ENCODE measurements around the gene TNK2. TPM values are rescaled to one million over a fixed set of nuclear protein-coding genes. Genes with fewer than 3 reads are reported as not detected.
A peak's percentile ranks its signal among the peaks of the same experiment; 100 is the strongest.

Gene TNK2
- total and polyA plus RNA-seq, 7 donors: 37.1 to 322 (median 67.1) TPM

- peak overlapping the region; percentile 82 for H3K4me3 ChIP-seq
- peak; percentile 52 to 80 for DNase-seq
- no peaks in the 10 kb centered on the region for H3K36me3 ChIP-seq (ENCODE audit: insufficient read depth in 1 of 2, low read depth in 1 of 2)
- intact Hi-C loops (cut with DNase I): loop anchor here in 1 of 2 donors (2.0 kb wide), 1 partner anchor 32 kb away; no protein-coding TSS in a partner anchor
- peak overlapping the region; percentile 91 for H3K27ac ChIP-seq
- ATAC-seq: peak; percentile 56 to 60 (median 58)
- peaks cover 72% of the 10 kb centered on the region for H3K4me1 ChIP-seq
- WGBS, 3 donors: 1% methylated on average over 37 to 56 of the region's 56 CpGs
- H3K9me3 ChIP-seq: no peaks in the 10 kb centered on the region
- no peaks in the 10 kb centered on the region for H3K27me3 ChIP-seq (ENCODE audit: insufficient read depth in 3 of 3, low read length in 2 of 3)
- no peak for TF ChIP-seq CTCF (IDR thresholded peaks at IDR 0.05)
Observed at GRCh38 chr3:195895078-195895860, 13.1 kb downstream of the TNK2 start.

- H3K36me3 ChIP-seq (ENCODE audit: insufficient read depth in 1 of 2, low read depth in 1 of 2): no peaks in the 10 kb centered on the region
- peak overlapping the region; percentile 91 for H3K27ac ChIP-seq
- ATAC-seq (no peak), DNase-seq (peak in 1 of 2 donors; percentile 50)
- TF ChIP-seq CTCF (IDR thresholded peaks at IDR 0.05): no peak
- WGBS, 3 donors: 39 to 67% (median 48%) methylated on average over 8 of the region's 8 CpGs
- no peaks in the 10 kb centered on the region for H3K9me3 ChIP-seq
- peaks cover 78% of the 10 kb centered on the region for H3K4me1 ChIP-seq
- intact Hi-C loops (cut with DNase I): loop anchor here (1.0 to 2.0 kb wide), 2 partner anchors 31 kb away; no protein-coding TSS in a partner anchor
- H3K4me3 ChIP-seq: peak overlapping the region; percentile 82
- H3K27me3 ChIP-seq (ENCODE audit: insufficient read depth in 3 of 3, low read length in 2 of 3): no peaks in the 10 kb centered on the region
Observed at GRCh38 chr3:195893916-195894465, 14.4 kb downstream of the TNK2 start.

GRCh38 chr3:195893516-195893915, 14.8 kb downstream of the TNK2 start:
- WGBS, 3 donors: 13 to 19% (median 17%) methylated on average over 4 of the region's 4 CpGs
- peak; percentile 36 to 68 for DNase-seq
- H3K9me3 ChIP-seq: no peaks in the 10 kb centered on the region
- no peak for ATAC-seq
- H3K27ac ChIP-seq: peak overlapping the region; percentile 91
- peaks cover 81% of the 10 kb centered on the region for H3K4me1 ChIP-seq
- peak overlapping the region; percentile 53 for H3K4me3 ChIP-seq
- no peaks in the 10 kb centered on the region for H3K36me3 ChIP-seq (ENCODE audit: insufficient read depth in 1 of 2, low read depth in 1 of 2)
- TF ChIP-seq CTCF (IDR thresholded peaks at IDR 0.05): no peak
- intact Hi-C loops (cut with DNase I): no loop called here
- H3K27me3 ChIP-seq (ENCODE audit: insufficient read depth in 3 of 3, low read length in 2 of 3): no peaks in the 10 kb centered on the region

GRCh38 chr3:195893044-195893395, 15.3 kb downstream of the TNK2 start:
- Histone ChIP-seq H3K9me3 (no peaks in the 10 kb centered on the region), H3K4me3 (peak overlapping the region; percentile 53), H3K4me1 (peaks cover 84% of the 10 kb centered on the region), H3K27me3 (ENCODE audit: insufficient read depth in 3 of 3, low read length in 2 of 3) (no peaks in the 10 kb centered on the region), H3K27ac (peak overlapping the region; percentile 91), H3K36me3 (ENCODE audit: insufficient read depth in 1 of 2, low read depth in 1 of 2) (no peaks in the 10 kb centered on the region)
- TF ChIP-seq CTCF (IDR thresholded peaks at IDR 0.05): no peak
- peak; percentile 11 to 43 (median 32) for ATAC-seq
- intact Hi-C loops (cut with DNase I): no loop called here
- 5 to 9% (median 7%) methylated on average over 9 of the region's 9 CpGs for WGBS, 3 donors
- peak; percentile 64 to 87 for DNase-seq

Measured in psoas muscle (tissue), 8 donors.